Measurements from ENCODE around the gene NOS1. TPM values are rescaled to one million over a fixed set of nuclear protein-coding genes. Genes with fewer than 3 reads are reported as not detected.
"Not testable (repeated sequence)": the region's sequence is repeated elsewhere in the genome, so short reads cannot be mapped to it uniquely, and the experiment has no call there.

NOS1 gene
- total and polyA plus RNA-seq, 11 donors, result 0.01 to 0.40 (median 0.10) TPM; not detected in 1

GRCh38 chr12:117193903-117194302, 167.5 kb downstream of the NOS1 start:
- DNase-seq (no peak), ATAC-seq (no peak)
- H3K9me3 ChIP-seq, result peaks cover 0 to 3% (median 0%) of the 10 kb centered on the region in 12 donors
- peaks cover 0 to 8% (median 0%) of the 10 kb centered on the region in 9 donors for H3K27me3 ChIP-seq
- peaks cover 0 to 13% (median 6%) of the 10 kb centered on the region in 12 donors for H3K4me1 ChIP-seq
- no peak overlapping the region for H3K4me3 ChIP-seq
- TF ChIP-seq POLR2A (IDR thresholded peaks at IDR 0.05) (no peak), CTCF (IDR thresholded peaks at IDR 0.05) (no peak)
- WGBS, 4 donors, result 81 to 97% (median 94%) methylated on average over 3 of the region's 3 CpGs
- H3K27ac ChIP-seq, result no peak overlapping the region
- intact Hi-C loops (cut with DNase I), result no loop called here
- no peaks in the 10 kb centered on the region for H3K36me3 ChIP-seq

- H3K4me3 ChIP-seq; H3K27ac ChIP-seq; ATAC-seq; H3K36me3 ChIP-seq; H3K27me3 ChIP-seq; intact Hi-C loops (cut with DNase I); H3K9me3 ChIP-seq; DNase-seq: not testable (repeated sequence)
- peaks cover 0 to 21% (median 10%) of the 10 kb centered on the region in 12 donors for H3K4me1 ChIP-seq
- WGBS, 4 donors, result 89 to 90% (median 89%) methylated on average over 9 of the region's 9 CpGs
Observed at GRCh38 chr12:117192581-117192980, 168.8 kb downstream of the NOS1 start.

GRCh38 chr12:117192057-117192456, 169.4 kb downstream of the NOS1 start:
- no peak for DNase-seq
- WGBS, 4 donors, result 75 to 81% (median 79%) methylated on average over 2 of the region's 2 CpGs
- Histone ChIP-seq H3K27ac (no peak overlapping the region), H3K4me1 (peaks cover 0 to 21% (median 10%) of the 10 kb centered on the region in 12 donors), H3K9me3 (peaks cover 0 to 3% (median 0%) of the 10 kb centered on the region in 12 donors), H3K4me3 (no peak overlapping the region), H3K36me3 (peaks cover 0 to 12% (median 5%) of the 10 kb centered on the region in 9 donors), H3K27me3 (peaks cover 0 to 8% (median 0%) of the 10 kb centered on the region in 9 donors)
- intact Hi-C loops (cut with DNase I), result no loop called here
- no peak for ATAC-seq
- TF ChIP-seq CTCF (IDR thresholded peaks at IDR 0.05), result no peak
- TF ChIP-seq POLR2A (IDR thresholded peaks at IDR 0.05), result no peak

GRCh38 chr12:117190210-117190781, 171.1 kb downstream of the NOS1 start, which contains the start of gene FBXO21:
TSS of gene FBXO21 (minus strand) at chr12:117190470. CDS start at chr12:117190456, 14 bp downstream.
- peak within 1 kb of the TSS; percentile 51 to 98 (median 89) for H3K4me3 ChIP-seq
- ATAC-seq (peak; percentile 92 to 98 (median 97)), DNase-seq (peak; percentile 90 to 95 (median 92))
- H3K27me3 ChIP-seq, result no peaks in the 10 kb centered on the region
- H3K36me3 ChIP-seq, result peaks cover 0 to 30% (median 21%) of the 10 kb centered on the region in 9 donors
- H3K27ac ChIP-seq, result peak within 1 kb of the TSS; percentile 37 to 87 (median 76)
- peak; percentile 35 to 87 for TF ChIP-seq POLR2A (IDR thresholded peaks at IDR 0.05)
- no peak for TF ChIP-seq CTCF (IDR thresholded peaks at IDR 0.05)
- WGBS, 4 donors, result 1 to 3% (median 2%) methylated on average over 24 to 59 of the region's 59 CpGs
- peaks cover 0 to 3% (median 0%) of the 10 kb centered on the region in 12 donors for H3K9me3 ChIP-seq
- H3K4me1 ChIP-seq, result peaks cover 0 to 21% (median 11%) of the 10 kb centered on the region in 12 donors
- intact Hi-C loops (cut with DNase I), result no loop called here
